Muscle layer of duodenum (tissue), 2 donors: ENCODE results near the gene NCK1.
"Not testable (repeated sequence)": the region's sequence is repeated elsewhere in the genome, so short reads cannot be mapped to it uniquely, and the experiment has no call there.

ENCODE experiments used
- H3K27ac ChIP-seq: one replicate; pipeline ENCODE4 v1.7.0; 2013; ENCODE audit warnings: mild to moderate bottlenecking, low read length
- H3K27me3 ChIP-seq: one replicate; pipeline ENCODE4 v1.7.0; 2013; ENCODE audit warnings: low read depth, mild to moderate bottlenecking, control low read depth, low read length
- H3K36me3 ChIP-seq, 2 donors: one replicate each; pipeline ENCODE4 v1.7.0; 2013; ENCODE audit warnings: low read length in 2 of 2, control low read depth in 1 of 2, mild to moderate bottlenecking in 1 of 2; ENCODE audit not compliant: insufficient read depth in 2 of 2, control insufficient read depth in 1 of 2
- H3K4me1 ChIP-seq, 2 donors: one replicate each; pipeline ENCODE4 v1.7.0; 2013; ENCODE audit warnings: low read length in 2 of 2, mild to moderate bottlenecking in 2 of 2, control low read depth in 1 of 2, moderate library complexity in 1 of 2; ENCODE audit not compliant: insufficient read depth in 2 of 2, control insufficient read depth in 1 of 2
- H3K4me3 ChIP-seq, 2 donors: one replicate each; pipeline ENCODE4 v1.7.0; 2013; ENCODE audit warnings: low read length in 2 of 2, low read depth in 1 of 2, mild to moderate bottlenecking in 1 of 2
- H3K9me3 ChIP-seq, 2 donors: one replicate each; pipeline ENCODE4 v1.7.0; 2013; ENCODE audit warnings: low read length in 2 of 2, control low read depth in 1 of 2, mild to moderate bottlenecking in 1 of 2; ENCODE audit not compliant: control insufficient read depth in 1 of 2
- donor health status: healthy.

Gene NCK1

GRCh38 chr3:136898549-136898948 is 36.5 kb downstream of the NCK1 start:
- peaks cover 0 to 6% of the 10 kb centered on the region in 2 donors for H3K9me3 ChIP-seq
- H3K27me3 ChIP-seq, result no peaks in the 10 kb centered on the region
- H3K27ac ChIP-seq, result no peak overlapping the region
- H3K36me3 ChIP-seq, result peaks cover 0 to 4% of the 10 kb centered on the region in 2 donors
- no peak overlapping the region for H3K4me3 ChIP-seq
- peaks cover 0 to 22% of the 10 kb centered on the region in 2 donors for H3K4me1 ChIP-seq

- no peaks in the 10 kb centered on the region for H3K27me3 ChIP-seq
- H3K9me3 ChIP-seq, result peaks cover 0 to 6% of the 10 kb centered on the region in 2 donors
- peaks cover 0 to 19% of the 10 kb centered on the region in 2 donors for H3K4me1 ChIP-seq
- no peak overlapping the region for H3K27ac ChIP-seq
- H3K36me3 ChIP-seq, result peaks cover 0 to 4% of the 10 kb centered on the region in 2 donors
- H3K4me3 ChIP-seq, result no peak overlapping the region
Measured at GRCh38 chr3:136898954-136899353, 36.9 kb downstream of the NCK1 start.

GRCh38 chr3:136899622-136900158 is 37.7 kb downstream of the NCK1 start:
- H3K27me3 ChIP-seq, result no peaks in the 10 kb centered on the region
- H3K36me3 ChIP-seq, result peaks cover 0 to 4% of the 10 kb centered on the region in 2 donors
- no peak overlapping the region for H3K4me3 ChIP-seq
- H3K27ac ChIP-seq, result no peak overlapping the region
- H3K4me1 ChIP-seq, result peaks cover 0 to 16% of the 10 kb centered on the region in 2 donors
- peaks cover 0 to 10% of the 10 kb centered on the region in 2 donors for H3K9me3 ChIP-seq

GRCh38 chr3:136900694-136901093 is 38.7 kb downstream of the NCK1 start:
- not testable (repeated sequence) for H3K27me3 ChIP-seq, H3K27ac ChIP-seq
- peaks cover 0 to 16% of the 10 kb centered on the region in 2 donors for H3K4me1 ChIP-seq

GRCh38 chr3:136901391-136901790 is 39.4 kb downstream of the NCK1 start:
- Histone ChIP-seq H3K4me3 (no peak overlapping the region), H3K4me1 (peaks cover 0 to 18% of the 10 kb centered on the region in 2 donors), H3K27ac (no peak overlapping the region), H3K27me3 (no peaks in the 10 kb centered on the region), H3K36me3 (peaks cover 0 to 4% of the 10 kb centered on the region in 2 donors), H3K9me3 (peaks cover 0 to 10% of the 10 kb centered on the region in 2 donors)

More at GRCh38 chr3:136900694-136901093, 38.7 kb downstream of the NCK1 start:
- H3K36me3 ChIP-seq, H3K9me3 ChIP-seq, H3K4me3 ChIP-seq: not testable (repeated sequence)

- not testable (repeated sequence) for H3K36me3 ChIP-seq, H3K27me3 ChIP-seq, H3K9me3 ChIP-seq, H3K4me3 ChIP-seq, H3K27ac ChIP-seq
- peaks cover 0 to 22% of the 10 kb centered on the region in 2 donors for H3K4me1 ChIP-seq
Measured at GRCh38 chr3:136902530-136902929, 40.5 kb downstream of the NCK1 start.

GRCh38 chr3:136903899-136904298 is 41.9 kb downstream of the NCK1 start:
- peaks cover under 1 to 16% of the 10 kb centered on the region in 2 donors for H3K4me1 ChIP-seq
- peaks cover 0 to 10% of the 10 kb centered on the region in 2 donors for H3K9me3 ChIP-seq

GRCh38 chr3:136904746-136905145 is 42.7 kb downstream of the NCK1 start:
- H3K4me3 ChIP-seq, result no peak overlapping the region
- peaks cover 0 to 4% of the 10 kb centered on the region in 2 donors for H3K36me3 ChIP-seq
- peaks cover 0 to 9% of the 10 kb centered on the region in 2 donors for H3K9me3 ChIP-seq
- no peak overlapping the region for H3K27ac ChIP-seq
- H3K27me3 ChIP-seq, result no peaks in the 10 kb centered on the region
- H3K4me1 ChIP-seq, result peaks cover 4 to 8% of the 10 kb centered on the region in 2 donors

More at GRCh38 chr3:136903899-136904298, 41.9 kb downstream of the NCK1 start:
- H3K36me3 ChIP-seq, result peaks cover 0 to 4% of the 10 kb centered on the region in 2 donors
- H3K27me3 ChIP-seq, result no peaks in the 10 kb centered on the region
- H3K27ac ChIP-seq, result no peak overlapping the region
- no peak overlapping the region for H3K4me3 ChIP-seq

GRCh38 chr3:136905549-136905948 is 43.5 kb downstream of the NCK1 start:
- H3K4me1 ChIP-seq, result peaks cover 4 to 7% of the 10 kb centered on the region in 2 donors
- no peak overlapping the region for H3K4me3 ChIP-seq
- peaks cover 0 to 4% of the 10 kb centered on the region in 2 donors for H3K9me3 ChIP-seq
- H3K27ac ChIP-seq, result no peak overlapping the region
- H3K36me3 ChIP-seq, result no peaks in the 10 kb centered on the region
- no peaks in the 10 kb centered on the region for H3K27me3 ChIP-seq

- no peaks in the 10 kb centered on the region for H3K36me3 ChIP-seq
- H3K27ac ChIP-seq, result no peak overlapping the region
- no peak overlapping the region for H3K4me3 ChIP-seq
- peaks cover 4 to 11% of the 10 kb centered on the region in 2 donors for H3K4me1 ChIP-seq
- H3K27me3 ChIP-seq, result no peaks in the 10 kb centered on the region
- H3K9me3 ChIP-seq, result peaks cover 0 to 6% of the 10 kb centered on the region in 2 donors
Measured at GRCh38 chr3:136906725-136907124, 44.7 kb downstream of the NCK1 start.

GRCh38 chr3:136908297-136908696 is 46.3 kb downstream of the NCK1 start:
- Histone ChIP-seq H3K27ac (no peak overlapping the region), H3K4me3 (no peak overlapping the region), H3K9me3 (peaks cover 0 to 13% of the 10 kb centered on the region in 2 donors), H3K36me3 (no peaks in the 10 kb centered on the region), H3K4me1 (peaks cover 4 to 11% of the 10 kb centered on the region in 2 donors), H3K27me3 (no peaks in the 10 kb centered on the region)

GRCh38 chr3:136909187-136909586 is 47.2 kb downstream of the NCK1 start:
- peaks cover 4 to 11% of the 10 kb centered on the region in 2 donors for H3K4me1 ChIP-seq
- peaks cover 0 to 12% of the 10 kb centered on the region in 2 donors for H3K9me3 ChIP-seq
- no peak overlapping the region for H3K4me3 ChIP-seq
- no peaks in the 10 kb centered on the region for H3K36me3 ChIP-seq
- no peak overlapping the region for H3K27ac ChIP-seq
- no peaks in the 10 kb centered on the region for H3K27me3 ChIP-seq
